ENCODE data around the gene CLRN2. TPM values are rescaled to one million over a fixed set of nuclear protein-coding genes. Genes with fewer than 3 reads are reported as not detected.

Gene CLRN2
- not detected for total RNA-seq

- DNase-seq: no peak
- Histone ChIP-seq H3K4me1 (peaks cover 8 to 35% (median 13%) of the 10 kb centered on the region in 3 donors), H3K9me3 (no peaks in the 10 kb centered on the region), H3K4me3 (no peak within 1 kb of the TSS), H3K36me3 (no peaks in the 10 kb centered on the region), H3K27me3 (peaks cover 0 to 6% (median 0%) of the 10 kb centered on the region in 4 donors), H3K27ac (no peak within 1 kb of the TSS)
- intact Hi-C loops (cut with DNase I): no loop called here
- TF ChIP-seq CTCF (IDR thresholded peaks at IDR 0.05): no peak
- no peak for TF ChIP-seq POLR2A (IDR thresholded peaks at IDR 0.05)
- 80 to 86% methylated on average over 9 of the region's 9 CpGs for WGBS, 2 donors
Measured at GRCh38 chr4:17514865-17515264, at the start of gene CLRN2. TSS of gene CLRN2 (plus strand) at chr4:17515165. CDS start at chr4:17515267, 102 bp downstream.

- H3K4me1 ChIP-seq: no peaks in the 10 kb centered on the region
- H3K27me3 ChIP-seq: no peaks in the 10 kb centered on the region
- H3K36me3 ChIP-seq: no peaks in the 10 kb centered on the region
- H3K27ac ChIP-seq: no peak overlapping the region
- no peak overlapping the region for H3K4me3 ChIP-seq
- WGBS, 2 donors: 44% methylated on average over 8 to 9 of the region's 9 CpGs
- peak in 4 of 6 experiments; percentile 19 to 60 (median 34) for TF ChIP-seq CTCF (IDR thresholded peaks at IDR 0.05)
- TF ChIP-seq POLR2A (IDR thresholded peaks at IDR 0.05): no peak
- intact Hi-C loops (cut with DNase I): no loop called here
- DNase-seq: no peak
- no peaks in the 10 kb centered on the region for H3K9me3 ChIP-seq
Measured at GRCh38 chr4:17468619-17469221, 46.2 kb upstream of the CLRN2 start.

GRCh38 chr4:17469931-17470674 is 44.9 kb upstream of the CLRN2 start:
- TF ChIP-seq CTCF (IDR thresholded peaks at IDR 0.05): no peak
- TF ChIP-seq POLR2A (IDR thresholded peaks at IDR 0.05): no peak
- H3K27me3 ChIP-seq: no peaks in the 10 kb centered on the region
- no peak overlapping the region for H3K27ac ChIP-seq
- H3K9me3 ChIP-seq: no peaks in the 10 kb centered on the region
- H3K4me3 ChIP-seq: no peak overlapping the region
- no peak for DNase-seq
- H3K36me3 ChIP-seq: no peaks in the 10 kb centered on the region
- intact Hi-C loops (cut with DNase I): no loop called here
- no peaks in the 10 kb centered on the region for H3K4me1 ChIP-seq
- WGBS, 2 donors: 74 to 81% methylated on average over 9 to 10 of the region's 11 CpGs

GRCh38 chr4:17475481-17475880 is 39.5 kb upstream of the CLRN2 start:
- intact Hi-C loops (cut with DNase I): no loop called here
- no peak for DNase-seq

More at GRCh38 chr4:17475481-17475880, 39.5 kb upstream of the CLRN2 start:
- Histone ChIP-seq H3K4me1 (no peaks in the 10 kb centered on the region), H3K36me3 (peaks cover 0 to 4% (median 0%) of the 10 kb centered on the region in 3 donors), H3K27me3 (no peaks in the 10 kb centered on the region), H3K4me3 (no peak overlapping the region), H3K9me3 (no peaks in the 10 kb centered on the region), H3K27ac (no peak overlapping the region)
- no peak for TF ChIP-seq POLR2A (IDR thresholded peaks at IDR 0.05)
- TF ChIP-seq CTCF (IDR thresholded peaks at IDR 0.05): no peak
